Effector CD4-positive, alpha-beta T cell (primary cell): Measurements from ENCODE around the gene EPB42.
"Not testable (repeated sequence)": the region's sequence is repeated elsewhere in the genome, so short reads cannot be mapped to it uniquely, and the experiment has no call there.

Source experiments
- DNase-seq: peaks from one replicate; pipeline ENCODE4 v3.0.0-alpha.2; 2020

EPB42 gene

DNA sequence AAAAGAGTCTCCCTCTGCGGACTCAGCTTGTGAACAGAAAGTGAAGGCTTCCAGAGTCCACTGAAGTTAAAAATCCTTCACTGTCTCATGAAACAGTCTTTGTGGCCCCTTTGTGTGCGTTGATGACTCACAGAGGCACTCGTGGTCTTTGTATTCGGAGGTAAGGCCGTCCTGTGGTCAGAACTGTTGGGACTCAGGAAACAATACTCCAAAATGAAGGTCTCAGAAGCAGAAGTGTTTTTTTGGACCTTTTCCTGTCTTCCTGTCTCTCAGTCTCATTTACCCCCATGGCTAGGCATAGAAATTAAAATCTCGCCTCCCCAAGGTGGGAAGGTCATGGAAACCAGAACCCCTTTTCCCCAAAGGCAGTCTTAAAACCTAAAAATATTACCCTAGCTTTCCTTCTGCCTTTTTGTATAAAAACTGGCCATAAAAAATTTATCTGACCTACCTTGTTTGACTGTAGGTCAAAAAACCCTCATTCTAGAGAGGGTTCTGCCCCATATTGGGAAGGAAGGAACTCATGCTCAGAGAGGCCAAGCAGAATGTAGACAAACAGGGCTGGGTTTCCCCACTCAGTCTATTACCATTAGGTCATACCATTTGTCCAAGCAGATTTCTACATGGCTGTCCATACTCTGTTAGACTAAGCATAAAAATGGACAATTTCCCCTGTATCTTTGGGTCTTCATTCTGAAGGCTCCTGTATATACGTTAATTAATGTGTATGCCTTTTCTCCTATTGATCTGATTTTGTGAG lies 19.1 kb upstream of the EPB42 start:
- no peak for DNase-seq

DNA sequence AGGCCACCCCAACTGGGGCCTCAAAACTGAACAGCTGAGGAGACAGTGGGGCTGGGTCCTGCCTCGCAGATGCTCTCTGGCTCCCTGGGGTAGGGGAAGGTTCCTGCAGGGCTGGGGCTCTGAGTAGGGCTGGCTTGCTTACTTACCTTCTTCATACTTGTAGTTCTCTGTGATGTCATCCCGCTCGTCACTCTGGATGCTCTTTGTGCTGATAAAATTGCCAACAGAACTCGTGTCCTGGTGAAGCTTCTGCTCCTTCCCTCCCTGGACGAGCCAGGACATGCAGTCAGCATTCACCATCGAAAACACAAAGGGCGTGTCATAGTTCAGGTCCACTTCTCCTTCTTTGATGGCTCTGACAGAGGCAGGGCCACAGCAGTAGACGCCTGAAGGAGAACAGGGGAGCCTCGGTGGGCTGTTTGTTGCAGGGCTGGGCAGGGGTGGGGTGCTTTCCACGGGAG lies 17.9 kb upstream of the EPB42 start:
- DNase-seq, result no peak

DNA sequence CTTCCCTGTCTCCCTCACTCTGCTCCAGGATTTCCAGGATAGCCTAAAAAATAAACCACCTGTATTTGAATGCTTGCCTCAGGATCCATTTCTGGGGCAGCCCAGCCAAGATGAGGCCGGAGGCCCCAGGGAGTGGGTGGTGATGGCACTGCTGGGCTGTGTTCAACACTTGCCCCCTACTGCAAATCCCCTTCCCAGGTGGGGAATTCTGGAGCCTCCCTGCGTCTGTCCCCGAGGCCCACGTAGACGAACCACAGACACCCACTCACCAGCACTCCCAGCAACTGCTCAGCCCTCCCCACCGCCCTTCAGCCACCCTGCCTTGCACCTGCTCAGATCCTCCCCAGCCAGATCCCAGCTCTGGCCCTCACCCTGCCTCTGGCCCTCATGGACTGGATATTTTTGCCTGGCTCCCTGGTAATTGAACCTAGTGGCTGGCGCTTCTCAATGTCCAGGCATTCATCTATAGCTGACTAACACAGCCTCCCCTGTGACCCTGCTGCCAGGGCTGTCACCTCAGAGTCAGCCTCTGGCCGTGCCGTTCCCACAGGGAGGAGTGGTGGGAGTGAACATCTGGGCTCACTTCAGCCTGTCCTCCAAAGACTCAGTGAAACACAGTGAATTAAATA lies 17.1 kb upstream of the EPB42 start:
- DNase-seq, result no peak

- no peak for DNase-seq
Measured at GRCh38 chr15:43235536-43235935, 14.7 kb upstream of the EPB42 start.

- no peak for DNase-seq
Measured at GRCh38 chr15:43232289-43232874, 11.6 kb upstream of the EPB42 start.

DNA sequence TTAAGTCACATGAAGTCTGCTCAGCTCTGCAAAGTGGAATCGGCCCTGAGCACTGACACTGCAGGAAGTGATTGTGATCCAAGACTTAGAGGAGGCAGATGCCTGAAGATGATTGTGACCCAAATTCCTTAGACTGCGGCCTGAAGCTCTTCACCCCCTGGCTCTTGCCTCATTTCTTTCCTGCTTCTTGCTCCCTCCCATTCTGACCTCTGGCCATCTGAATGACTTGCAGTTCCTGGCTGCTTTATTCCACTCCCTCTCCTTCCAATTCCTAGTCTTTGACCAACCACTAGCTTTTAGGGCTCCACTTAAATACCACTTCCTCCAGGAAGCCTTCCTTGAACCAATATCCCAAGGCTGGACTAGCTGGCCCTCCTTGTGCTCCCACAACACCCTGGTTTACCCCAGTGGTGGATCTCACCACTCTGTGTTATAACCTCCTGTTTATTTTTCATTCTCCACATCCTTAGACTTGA lies 9.9 kb upstream of the EPB42 start:
- no peak for DNase-seq

- DNase-seq, result no peak
Measured at GRCh38 chr15:43229977-43230376, 9.2 kb upstream of the EPB42 start.

DNA sequence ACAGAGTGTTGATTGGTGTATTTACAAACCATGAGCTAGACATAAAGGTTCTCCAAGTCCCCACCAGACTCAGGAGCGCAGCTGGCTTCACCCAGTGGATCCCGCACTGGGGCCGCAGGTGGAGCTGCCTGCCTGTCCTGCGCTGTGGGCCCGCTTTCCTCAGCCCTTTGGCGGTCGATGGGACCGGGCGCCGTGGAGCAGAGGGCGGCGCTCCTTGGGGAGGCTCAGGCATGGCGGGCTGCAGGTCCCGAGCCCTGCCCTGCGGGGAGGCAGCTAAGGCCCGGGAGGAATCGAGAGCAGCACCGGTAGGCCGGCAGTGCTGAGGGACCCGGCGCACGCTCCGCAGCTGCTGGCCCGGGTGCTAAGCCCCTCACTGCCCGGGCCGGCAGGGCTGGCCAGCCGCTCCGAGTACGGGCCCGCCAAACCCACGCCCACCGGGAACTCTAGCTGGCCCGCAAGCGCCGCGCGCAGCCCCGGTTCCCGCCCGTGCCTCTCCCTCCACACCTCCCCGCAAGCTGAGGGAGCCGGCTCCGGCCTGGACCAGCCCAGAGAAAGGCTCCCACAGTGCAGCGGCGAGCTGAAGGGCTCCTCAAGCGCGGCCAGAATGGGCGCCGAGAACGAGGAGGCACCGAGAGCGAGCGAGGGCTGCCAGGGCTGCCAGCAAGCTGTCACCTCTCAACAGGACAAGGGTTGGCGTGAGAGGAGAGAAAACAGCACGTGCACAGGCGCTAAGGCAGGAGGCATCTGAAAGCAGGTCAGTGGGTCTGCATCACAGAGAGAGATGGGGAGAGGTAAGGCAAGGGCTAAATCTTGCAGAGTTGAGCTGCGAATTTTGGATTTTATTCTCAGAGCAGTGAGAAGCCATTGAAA lies 5.9 kb upstream of the EPB42 start:
- no peak for DNase-seq

DNA sequence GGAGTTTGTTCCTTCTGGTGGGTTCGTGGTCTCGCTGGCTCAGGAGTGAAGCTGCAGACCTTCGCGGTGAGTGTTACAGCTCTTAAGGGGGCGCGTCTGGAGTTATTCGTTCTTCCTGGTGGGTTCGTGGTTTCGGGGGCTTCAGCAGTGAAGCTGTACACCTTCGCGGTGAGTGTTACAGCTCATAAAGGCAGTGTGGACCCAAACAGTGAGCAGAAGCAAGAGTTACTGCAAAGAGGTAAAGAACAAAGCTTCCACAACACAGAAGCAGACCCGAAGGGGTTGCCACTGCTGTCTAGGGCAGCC lies 5.1 kb upstream of the EPB42 start:
- not testable (repeated sequence) for DNase-seq

DNA sequence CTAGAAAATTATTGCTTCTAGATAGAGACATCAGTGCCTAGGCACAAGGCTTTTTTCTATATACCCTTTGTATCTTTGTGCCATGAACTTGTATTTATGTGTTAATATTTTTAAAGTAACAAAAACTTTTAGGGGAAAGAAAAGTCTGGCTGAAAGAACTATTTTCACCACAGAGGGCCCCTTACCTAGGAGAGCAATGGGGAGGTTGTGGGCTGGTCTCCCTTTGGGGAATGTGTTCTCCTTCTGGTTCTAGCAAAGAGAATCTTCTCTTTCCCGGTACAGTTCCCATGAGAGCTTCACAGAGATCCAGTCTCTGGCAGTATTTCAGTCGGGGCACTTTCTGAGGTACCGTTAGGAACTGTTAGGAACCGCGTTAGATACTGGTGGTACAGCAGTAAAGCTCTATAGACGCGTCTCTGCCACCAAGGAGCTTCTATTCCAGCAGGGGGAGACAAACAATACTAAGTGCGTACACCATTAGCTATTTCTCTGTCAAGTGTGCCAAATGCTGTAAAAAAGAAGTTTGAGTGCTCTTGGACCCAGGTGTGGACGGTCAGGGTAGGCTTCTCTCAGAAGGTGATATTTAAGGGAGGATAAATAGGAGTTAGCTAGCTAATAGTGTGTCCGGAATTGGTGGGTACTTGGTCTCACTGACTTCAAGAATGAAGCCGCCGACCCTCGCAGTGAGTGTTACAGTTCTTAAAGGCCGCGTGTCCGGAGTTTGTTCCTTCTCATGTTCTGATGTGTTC lies 4.6 kb upstream of the EPB42 start:
- peak; percentile 7 for DNase-seq

DNA sequence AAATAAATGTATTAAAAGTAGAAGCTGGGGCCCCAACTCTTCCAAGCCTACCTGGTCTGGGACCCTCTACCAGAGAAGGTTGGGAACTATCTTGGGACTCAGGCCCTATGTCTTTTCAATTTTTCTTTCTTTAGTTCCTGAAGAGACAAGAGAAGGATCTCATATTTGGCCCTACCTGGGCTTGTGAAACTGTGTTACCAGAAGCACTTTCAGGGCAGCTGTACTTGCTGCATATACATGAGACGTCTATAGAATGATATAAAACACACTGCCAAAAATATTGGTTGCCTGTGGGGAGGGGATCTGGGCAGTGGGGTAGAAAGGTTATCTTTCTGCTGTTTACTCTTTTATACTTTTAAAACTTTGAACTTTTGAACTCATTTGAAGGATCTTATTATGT lies 604 bp upstream of the EPB42 start:
- no peak for DNase-seq

DNA sequence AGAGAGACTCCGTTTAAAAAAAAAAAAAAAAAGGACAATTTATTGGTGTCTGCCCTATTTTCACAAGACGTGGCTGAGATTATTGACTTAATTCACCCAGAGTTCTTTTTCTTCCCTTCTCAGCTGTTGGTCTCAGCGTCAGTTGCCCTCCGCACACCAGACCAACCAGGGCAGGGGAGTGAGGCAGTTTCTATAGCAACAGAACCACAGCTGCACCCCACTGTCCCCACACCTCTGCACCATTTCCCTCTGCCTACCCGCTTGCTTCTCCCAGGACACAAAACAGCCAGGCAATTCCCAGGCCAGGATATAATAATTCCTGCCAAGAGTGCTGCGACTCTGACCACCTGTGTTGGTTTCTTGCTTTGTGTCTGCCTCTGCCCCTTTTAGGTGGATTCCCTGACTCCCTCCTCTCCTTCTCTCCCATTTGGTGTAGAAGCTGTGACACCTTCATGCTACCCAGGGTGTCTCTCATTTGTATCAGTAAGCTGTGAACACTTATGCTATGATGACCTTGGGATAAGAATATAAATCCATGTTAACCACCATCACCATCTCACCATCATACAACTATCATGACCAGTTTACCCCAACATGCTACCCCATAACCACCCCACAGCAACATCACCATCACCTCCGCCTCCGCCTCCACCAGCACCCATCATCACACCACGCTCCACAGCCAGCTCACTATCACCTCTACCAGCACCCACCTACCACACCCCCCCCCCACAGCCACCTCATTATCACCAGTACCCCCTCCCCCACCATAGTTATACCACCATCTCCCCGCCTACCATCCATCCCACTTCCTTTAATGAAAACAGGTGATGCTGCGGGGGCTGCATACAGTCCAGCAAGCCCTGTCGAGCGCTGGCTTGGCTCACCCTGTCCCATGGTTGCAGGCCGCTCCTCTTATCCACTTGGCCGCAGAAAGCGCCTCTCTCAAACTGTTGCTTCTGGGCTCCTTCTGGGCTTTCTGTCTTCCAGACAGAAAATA lies 589 bp downstream of the EPB42 start:
- DNase-seq, result no peak

GRCh38 chr15:43218908-43219706 lies 1.7 kb downstream of the EPB42 start:
- no peak for DNase-seq

DNA sequence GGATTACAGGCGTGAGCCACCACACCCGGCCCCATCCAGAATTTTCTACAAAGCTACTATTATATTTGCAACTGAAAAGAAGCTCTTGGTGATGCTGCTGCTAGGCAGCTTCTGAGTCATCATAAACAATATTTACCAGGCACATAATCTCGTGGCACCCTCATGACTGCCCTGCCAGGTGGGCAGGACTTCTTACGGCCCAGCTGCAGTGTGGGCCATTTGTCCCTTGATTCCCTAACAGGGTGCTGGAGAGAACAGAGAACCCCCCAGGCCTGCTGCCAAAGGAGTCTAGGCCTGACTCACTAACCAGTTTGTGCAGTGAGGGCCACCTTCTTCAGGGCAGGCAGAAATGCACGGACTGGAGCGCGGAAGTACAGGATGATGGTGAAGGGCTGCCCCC lies 4.9 kb downstream of the EPB42 start:
- no peak for DNase-seq

- DNase-seq, result no peak
Measured at GRCh38 chr15:43214592-43215295, 6.1 kb downstream of the EPB42 start.

GRCh38 chr15:43214169-43214568 lies 6.6 kb downstream of the EPB42 start:
- DNase-seq, result no peak

- DNase-seq, result no peak
Measured at GRCh38 chr15:43213466-43213865, 7.4 kb downstream of the EPB42 start.

- DNase-seq, result no peak
Measured at GRCh38 chr15:43212951-43213350, 7.9 kb downstream of the EPB42 start.

- no peak for DNase-seq
Measured at GRCh38 chr15:43212299-43212698, 8.5 kb downstream of the EPB42 start.
